Coronary artery (tissue), 2 donors: ENCODE measurements around the gene ARV1.

Experiments used
- DNase-seq: peaks from one replicate; pipeline ENCODE4 v3.0.0-alpha.2; 2017; ENCODE audit warnings: low spot score
- H3K27ac ChIP-seq, 2 donors: fragments of 200-600 bp; sonication (generic); one replicate each; pipeline ENCODE4 v1.5.1; 2016 to 2019
- H3K4me3 ChIP-seq: fragments of 200-600 bp; sonication (generic); 2 replicates; pipeline ENCODE4 v1.5.1; 2016; ENCODE audit warnings: mild to moderate bottlenecking, moderate library complexity
- TF ChIP-seq, protein P1 (sequence below): fragments of 200-600 bp; sonication (generic); IDR thresholded peaks from one replicate; pipeline ENCODE4 v1.5.1; 2019; ENCODE audit warnings: antibody characterized with exemption

ARV1 gene

DNA sequence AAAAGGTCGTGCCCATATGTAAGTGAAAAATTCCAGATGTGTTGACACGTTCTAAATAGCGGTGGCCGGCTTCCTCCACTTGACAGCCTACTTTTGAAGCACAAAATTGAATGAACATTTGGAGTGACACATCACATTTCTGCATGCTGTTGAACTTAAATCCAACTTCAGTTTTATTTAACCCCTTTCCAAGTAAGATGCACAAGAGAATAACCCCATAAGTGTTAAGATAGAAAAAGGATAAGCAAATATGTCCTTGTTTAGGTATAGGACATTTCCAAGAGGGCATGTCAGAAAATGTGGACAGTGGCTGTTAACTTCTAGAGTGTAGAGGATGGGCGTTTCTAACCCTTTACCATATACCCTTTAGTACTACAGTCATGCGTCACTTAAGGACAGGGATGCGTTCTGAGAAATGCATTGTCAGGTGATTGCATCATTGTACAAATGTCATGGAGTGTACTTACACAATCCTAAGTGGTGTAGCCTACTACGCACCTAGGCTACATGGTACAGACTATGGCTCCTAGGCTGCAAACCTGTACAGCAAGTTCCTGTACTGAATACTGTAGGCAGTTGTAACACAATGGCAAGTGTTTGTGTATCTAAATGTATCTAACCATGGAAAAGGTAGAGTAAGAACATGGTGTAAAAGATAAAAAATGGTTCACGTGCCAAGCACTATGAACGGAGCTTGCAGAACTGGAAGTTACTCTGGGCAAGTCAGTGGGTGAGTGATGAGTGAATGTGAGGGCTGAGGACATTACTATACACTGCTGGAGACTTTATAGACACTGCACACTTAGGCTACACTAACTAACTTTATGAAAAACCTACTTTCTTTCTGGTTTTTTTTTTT lies 70.5 kb downstream of the ARV1 start:
- TF ChIP-seq, protein P1, sequence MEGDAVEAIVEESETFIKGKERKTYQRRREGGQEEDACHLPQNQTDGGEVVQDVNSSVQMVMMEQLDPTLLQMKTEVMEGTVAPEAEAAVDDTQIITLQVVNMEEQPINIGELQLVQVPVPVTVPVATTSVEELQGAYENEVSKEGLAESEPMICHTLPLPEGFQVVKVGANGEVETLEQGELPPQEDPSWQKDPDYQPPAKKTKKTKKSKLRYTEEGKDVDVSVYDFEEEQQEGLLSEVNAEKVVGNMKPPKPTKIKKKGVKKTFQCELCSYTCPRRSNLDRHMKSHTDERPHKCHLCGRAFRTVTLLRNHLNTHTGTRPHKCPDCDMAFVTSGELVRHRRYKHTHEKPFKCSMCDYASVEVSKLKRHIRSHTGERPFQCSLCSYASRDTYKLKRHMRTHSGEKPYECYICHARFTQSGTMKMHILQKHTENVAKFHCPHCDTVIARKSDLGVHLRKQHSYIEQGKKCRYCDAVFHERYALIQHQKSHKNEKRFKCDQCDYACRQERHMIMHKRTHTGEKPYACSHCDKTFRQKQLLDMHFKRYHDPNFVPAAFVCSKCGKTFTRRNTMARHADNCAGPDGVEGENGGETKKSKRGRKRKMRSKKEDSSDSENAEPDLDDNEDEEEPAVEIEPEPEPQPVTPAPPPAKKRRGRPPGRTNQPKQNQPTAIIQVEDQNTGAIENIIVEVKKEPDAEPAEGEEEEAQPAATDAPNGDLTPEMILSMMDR, result no peak

More for the DNA sequence above, 70.5 kb downstream of the ARV1 start:
- DNase-seq, result no peak
- Histone ChIP-seq H3K4me3 (no peak overlapping the region), H3K27ac (no peak overlapping the region)
